PC-9 (cell line): ENCODE data around the gene OR11A1.

Experiments
- EZH2 ChIP-seq: fragments of 200-600 bp; sonication (generic); IDR thresholded peaks from 2 replicates; pipeline ENCODE4 v1.8.0; 2017; ENCODE audit warnings: antibody characterized with exemption, low read depth
- TF ChIP-seq, protein P1 (sequence below): fragments of 200-600 bp; sonication (generic); conservative IDR thresholded peaks from 2 replicates; pipeline ENCODE4 v1.6.1; 2017; ENCODE audit warnings: mixed run types, antibody characterized with exemption, mild to moderate bottlenecking, moderate library complexity

DNA sequence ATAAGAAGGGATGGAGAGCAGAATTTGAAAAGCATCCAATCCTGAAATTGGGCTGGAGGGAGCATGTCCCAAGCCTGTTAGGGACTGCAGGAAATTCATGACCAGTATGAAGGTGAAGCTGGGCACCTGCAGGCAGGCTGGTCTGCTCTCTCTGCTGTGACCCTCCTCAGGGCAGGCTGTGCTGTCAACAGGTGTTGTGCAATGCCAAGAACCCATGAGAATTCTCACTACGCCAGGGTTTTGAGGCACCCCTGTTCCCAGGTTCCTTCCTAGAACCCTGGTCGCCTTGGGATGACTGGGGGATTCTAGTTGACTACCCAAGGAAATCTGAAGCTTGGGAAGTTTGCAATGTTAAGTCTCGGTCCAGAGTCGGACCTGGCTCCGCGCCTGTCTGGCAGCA is 44.2 kb upstream of the OR11A1 start:
- TF ChIP-seq, protein P1, sequence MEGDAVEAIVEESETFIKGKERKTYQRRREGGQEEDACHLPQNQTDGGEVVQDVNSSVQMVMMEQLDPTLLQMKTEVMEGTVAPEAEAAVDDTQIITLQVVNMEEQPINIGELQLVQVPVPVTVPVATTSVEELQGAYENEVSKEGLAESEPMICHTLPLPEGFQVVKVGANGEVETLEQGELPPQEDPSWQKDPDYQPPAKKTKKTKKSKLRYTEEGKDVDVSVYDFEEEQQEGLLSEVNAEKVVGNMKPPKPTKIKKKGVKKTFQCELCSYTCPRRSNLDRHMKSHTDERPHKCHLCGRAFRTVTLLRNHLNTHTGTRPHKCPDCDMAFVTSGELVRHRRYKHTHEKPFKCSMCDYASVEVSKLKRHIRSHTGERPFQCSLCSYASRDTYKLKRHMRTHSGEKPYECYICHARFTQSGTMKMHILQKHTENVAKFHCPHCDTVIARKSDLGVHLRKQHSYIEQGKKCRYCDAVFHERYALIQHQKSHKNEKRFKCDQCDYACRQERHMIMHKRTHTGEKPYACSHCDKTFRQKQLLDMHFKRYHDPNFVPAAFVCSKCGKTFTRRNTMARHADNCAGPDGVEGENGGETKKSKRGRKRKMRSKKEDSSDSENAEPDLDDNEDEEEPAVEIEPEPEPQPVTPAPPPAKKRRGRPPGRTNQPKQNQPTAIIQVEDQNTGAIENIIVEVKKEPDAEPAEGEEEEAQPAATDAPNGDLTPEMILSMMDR, result no peak
- no peak for TF ChIP-seq EZH2
